CD14-positive monocyte (primary cell): ENCODE measurements around the gene CABP1. TPM values are rescaled to one million over a fixed set of nuclear protein-coding genes. Genes with fewer than 3 reads are reported as not detected.

Experiments used
- DNase-seq, 3 donors: peaks; one replicate each; pipeline ENCODE4 v3.0.0-alpha.2; 2011 to 2022
- H2AFZ ChIP-seq: 2 replicates; pipeline ENCODE4 v1.6.0; 2012; ENCODE audit warnings: mild to moderate bottlenecking, low read depth, low read length, inconsistent platforms; ENCODE audit not compliant: insufficient read depth, poor library complexity, severe bottlenecking
- H3K27ac ChIP-seq, 2 donors: 1 replicate in 1 of 2; 2 replicates in 1 of 2; pipeline ENCODE4 v1.5.1; 2012 to 2013; ENCODE audit warnings: low read length in 2 of 2, control low read depth in 1 of 2, inconsistent platforms in 1 of 2, low read depth in 1 of 2, mild to moderate bottlenecking in 1 of 2
- H3K27me3 ChIP-seq, 2 donors: one replicate each; pipeline versions ENCODE4 v1.6.0 to v1.6.1; 2011 to 2013; ENCODE audit warnings: low read length in 2 of 2; ENCODE audit not compliant: control insufficient read depth in 2 of 2, insufficient read depth in 2 of 2
- H3K36me3 ChIP-seq, 2 donors: replicated peaks in 1 of 2; 1 replicate in 1 of 2; 2 replicates in 1 of 2; pipeline versions ENCODE4 v1.5.1 to v1.6.1; 2012 to 2013; ENCODE audit warnings: low read length in 2 of 2, control low read depth in 1 of 2, inconsistent platforms in 1 of 2, mild to moderate bottlenecking in 1 of 2; ENCODE audit not compliant: insufficient read depth in 2 of 2, control insufficient read depth in 1 of 2
- H3K4me1 ChIP-seq, 2 donors: 1 replicate in 1 of 2; 2 replicates in 1 of 2; pipeline versions ENCODE4 v1.5.1 to v1.6.1; 2012 to 2013; ENCODE audit warnings: low read length in 2 of 2, control low read depth in 1 of 2, inconsistent platforms in 1 of 2, mild to moderate bottlenecking in 1 of 2, moderate library complexity in 1 of 2; ENCODE audit not compliant: insufficient read depth in 2 of 2, control insufficient read depth in 1 of 2
- H3K4me2 ChIP-seq: replicated peaks from 2 replicates; pipeline ENCODE3; 2012; ENCODE audit warnings: low read length, moderate library complexity, mild to moderate bottlenecking; ENCODE audit not compliant: poor library complexity, severe bottlenecking; ENCODE audit errors: extremely low read depth
- H3K4me3 ChIP-seq, 3 experiments: fragments of 200-600 bp in 1 of 3; sonication (generic) in 1 of 3; replicated peaks in 1 of 3; 1 replicate in 2 of 3; 2 replicates in 1 of 3; pipeline ENCODE4 v1.5.1; 2011 to 2013; ENCODE audit warnings: low read length in 3 of 3, mild to moderate bottlenecking in 3 of 3, control low read depth in 2 of 3, low read depth in 2 of 3, inconsistent platforms in 1 of 3, moderate library complexity in 1 of 3
- H3K79me2 ChIP-seq: 2 replicates; pipeline ENCODE4 v1.6.0; 2012; ENCODE audit warnings: mild to moderate bottlenecking, control low read depth, inconsistent platforms, low read length, moderate library complexity; ENCODE audit not compliant: insufficient read depth
- H3K9ac ChIP-seq: 2 replicates; pipeline ENCODE4 v1.6.0; 2017; ENCODE audit warnings: low read length, mild to moderate bottlenecking; ENCODE audit not compliant: insufficient read depth, poor library complexity, severe bottlenecking
- H3K9me3 ChIP-seq, 2 donors: replicated peaks in 1 of 2; 1 replicate in 1 of 2; 2 replicates in 1 of 2; pipeline versions ENCODE4 v1.5.1 to v1.6.1; 2012 to 2013; ENCODE audit warnings: low read length in 2 of 2, control low read depth in 1 of 2; ENCODE audit not compliant: control insufficient read depth in 1 of 2, insufficient read depth in 1 of 2
- H4K20me1 ChIP-seq: 2 replicates; pipeline ENCODE4 v1.6.0; 2012; ENCODE audit warnings: mild to moderate bottlenecking, low read length, control low read depth, moderate library complexity; ENCODE audit not compliant: insufficient read depth
- H3K27ac Mint-ChIP-seq, 7 donors: one replicate each; pipeline ENCODE4 v1.8.0; 2020; ENCODE audit warnings: mild to moderate bottlenecking in 7 of 7, mixed read lengths in 7 of 7, moderate library complexity in 6 of 7, inconsistent platforms in 2 of 7
- H3K27me3 Mint-ChIP-seq, 3 donors: one replicate each; pipeline ENCODE4 v1.8.0; 2021 to 2022; ENCODE audit warnings: low read depth in 3 of 3, mild to moderate bottlenecking in 3 of 3, mixed read lengths in 3 of 3, moderate library complexity in 3 of 3, inconsistent platforms in 1 of 3
- H3K36me3 Mint-ChIP-seq, 2 donors: one replicate each; pipeline ENCODE4 v1.8.0; 2020; ENCODE audit warnings: mixed read lengths in 2 of 2, inconsistent platforms in 1 of 2, mild to moderate bottlenecking in 1 of 2
- H3K4me1 Mint-ChIP-seq: one replicate; pipeline ENCODE4 v1.8.0; 2020; ENCODE audit warnings: mild to moderate bottlenecking, mixed read lengths
- H3K4me3 Mint-ChIP-seq, 2 donors: one replicate each; pipeline ENCODE4 v1.8.0; 2020; ENCODE audit warnings: mild to moderate bottlenecking in 2 of 2, mixed read lengths in 2 of 2, moderate library complexity in 1 of 2
- H3K9me3 Mint-ChIP-seq, 7 donors: one replicate each; pipeline ENCODE4 v1.8.0; 2020 to 2022; ENCODE audit warnings: mixed read lengths in 7 of 7, mild to moderate bottlenecking in 6 of 7, moderate library complexity in 6 of 7, inconsistent platforms in 2 of 7
- WGBS: methylation state at CpG from one replicate; pipeline ENCODE4 v1.1.5; 2013; ENCODE audit warnings: missing lambda C conversion rate; ENCODE audit not compliant: insufficient coverage; 5-methylcytosine and 5-hydroxymethylcytosine counted together
- intact Hi-C, 2 donors: fragments of 100-400 bp; cut with micrococcal nuclease; formaldehyde crosslinking; loops; one replicate each; pipeline versions ENCODE4 v1.15.0 to v1.15.1; 2023
- polyA plus RNA-seq, 3 donors: library from polyadenylated mRNA; depleted of rRNA in 1 of 3; unstranded in 2 of 3; stranded (reverse) in 1 of 3; fragments of 300-500 nt in 2 of 3; fragments of >200 nt in 1 of 3; fragmentation: Illumina TruSeq in 2 of 3; gene quantifications; 1 replicate in 2 of 3; 2 replicates in 1 of 3; pipeline ENCODE4 v1.2.3, GENCODE V29; 2012 to 2021
- TF ChIP-seq, protein P1 (sequence below): fragments of 200-600 bp; IDR thresholded peaks from one replicate; pipeline ENCODE4 v1.8.0; 2022; ENCODE audit warnings: antibody characterized with exemption, mild to moderate bottlenecking

The CABP1 gene
- polyA plus RNA-seq, 3 donors = 0.19 to 0.43 TPM; not detected in 1

DNA sequence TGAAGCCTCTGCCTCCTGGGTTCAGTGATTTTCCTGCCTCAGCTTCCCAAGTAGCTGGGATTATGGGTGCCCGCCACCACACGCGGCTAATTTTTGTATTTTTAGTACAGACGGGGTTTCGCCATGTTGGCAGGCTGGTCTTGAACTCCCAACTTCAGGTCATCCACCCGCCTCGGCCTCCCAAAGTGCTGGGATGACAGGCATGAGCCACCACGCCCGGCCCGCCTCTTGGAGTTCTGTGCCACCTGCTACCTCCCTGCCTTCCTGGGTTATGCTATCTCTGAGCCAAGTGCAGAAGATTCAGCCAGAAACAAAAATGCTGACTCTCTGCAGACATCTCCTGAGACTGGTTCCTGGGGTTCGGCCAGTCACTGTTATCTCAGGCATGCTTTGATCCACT is 13.2 kb downstream of the CABP1 start:
- H3K36me3 Mint-ChIP-seq = peaks cover 0 to 3% of the 10 kb centered on the region in 2 donors
- no peak overlapping the region for H3K4me3 ChIP-seq
- 98% methylated on average over 11 of the region's 11 CpGs for WGBS
- intact Hi-C loops = loop anchor here in 1 of 2 donors (5.0 kb wide), 1 partner anchor 34 kb away; the partner anchor contains the start of gene MLEC
- H3K4me3 Mint-ChIP-seq = no peak overlapping the region
- no peaks in the 10 kb centered on the region for H3K36me3 ChIP-seq
- H3K27ac ChIP-seq = no peak overlapping the region
- H3K4me1 Mint-ChIP-seq = peaks cover 63% of the 10 kb centered on the region
- H2AFZ ChIP-seq = no peak overlapping the region
- H3K9me3 ChIP-seq = no peaks in the 10 kb centered on the region
- TF ChIP-seq, protein P1, sequence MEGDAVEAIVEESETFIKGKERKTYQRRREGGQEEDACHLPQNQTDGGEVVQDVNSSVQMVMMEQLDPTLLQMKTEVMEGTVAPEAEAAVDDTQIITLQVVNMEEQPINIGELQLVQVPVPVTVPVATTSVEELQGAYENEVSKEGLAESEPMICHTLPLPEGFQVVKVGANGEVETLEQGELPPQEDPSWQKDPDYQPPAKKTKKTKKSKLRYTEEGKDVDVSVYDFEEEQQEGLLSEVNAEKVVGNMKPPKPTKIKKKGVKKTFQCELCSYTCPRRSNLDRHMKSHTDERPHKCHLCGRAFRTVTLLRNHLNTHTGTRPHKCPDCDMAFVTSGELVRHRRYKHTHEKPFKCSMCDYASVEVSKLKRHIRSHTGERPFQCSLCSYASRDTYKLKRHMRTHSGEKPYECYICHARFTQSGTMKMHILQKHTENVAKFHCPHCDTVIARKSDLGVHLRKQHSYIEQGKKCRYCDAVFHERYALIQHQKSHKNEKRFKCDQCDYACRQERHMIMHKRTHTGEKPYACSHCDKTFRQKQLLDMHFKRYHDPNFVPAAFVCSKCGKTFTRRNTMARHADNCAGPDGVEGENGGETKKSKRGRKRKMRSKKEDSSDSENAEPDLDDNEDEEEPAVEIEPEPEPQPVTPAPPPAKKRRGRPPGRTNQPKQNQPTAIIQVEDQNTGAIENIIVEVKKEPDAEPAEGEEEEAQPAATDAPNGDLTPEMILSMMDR = no peak
- H3K79me2 ChIP-seq = no peaks in the 10 kb centered on the region
- no peaks in the 10 kb centered on the region for H4K20me1 ChIP-seq
- no peaks in the 10 kb centered on the region for H3K27me3 ChIP-seq
- H3K27me3 Mint-ChIP-seq = peaks cover 3 to 18% (median 5%) of the 10 kb centered on the region in 3 donors
- no peak for DNase-seq
- no peak overlapping the region for H3K9ac ChIP-seq
- H3K4me1 ChIP-seq = peaks cover 54 to 64% of the 10 kb centered on the region in 2 donors
- H3K9me3 Mint-ChIP-seq = no peaks in the 10 kb centered on the region
- peak overlapping the region; percentile 12 to 82 (median 64) for H3K27ac Mint-ChIP-seq
- H3K4me2 ChIP-seq = no peak overlapping the region

DNA sequence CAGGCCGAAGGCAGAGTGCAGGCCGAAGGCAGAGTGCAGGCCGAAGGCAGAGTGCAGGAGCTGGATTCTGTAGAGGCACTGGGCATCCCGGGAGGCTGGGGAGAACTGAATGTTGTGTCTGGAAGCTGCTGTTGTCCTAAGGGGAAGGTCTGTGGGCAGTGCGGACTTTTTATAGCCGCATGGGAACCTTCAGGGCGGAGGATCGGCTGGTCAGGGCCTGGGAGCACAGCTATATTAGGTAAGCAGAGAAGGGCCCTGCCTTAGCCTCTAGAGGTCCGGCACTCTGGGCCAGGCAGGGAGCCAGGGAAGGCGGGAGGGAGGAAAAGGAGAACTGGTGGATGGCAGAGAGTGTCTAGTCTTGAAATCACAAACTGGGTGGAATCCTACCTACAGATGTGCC is 14.2 kb downstream of the CABP1 start:
- peaks cover 62% of the 10 kb centered on the region for H3K4me1 Mint-ChIP-seq
- no peak overlapping the region for H3K4me2 ChIP-seq
- no peaks in the 10 kb centered on the region for H3K79me2 ChIP-seq
- H3K36me3 Mint-ChIP-seq = peaks cover 0 to 2% of the 10 kb centered on the region in 2 donors
- no peak overlapping the region for H3K9ac ChIP-seq
- H3K36me3 ChIP-seq = no peaks in the 10 kb centered on the region
- no peaks in the 10 kb centered on the region for H4K20me1 ChIP-seq
- no peaks in the 10 kb centered on the region for H3K27me3 ChIP-seq
- H3K9me3 ChIP-seq = no peaks in the 10 kb centered on the region
- H3K4me3 Mint-ChIP-seq = no peak overlapping the region
- peaks cover 55 to 65% of the 10 kb centered on the region in 2 donors for H3K4me1 ChIP-seq
- peak overlapping the region in 1 of 2 donors; percentile 14 for H3K27ac ChIP-seq
- TF ChIP-seq, protein P1 = no peak
- peak overlapping the region in 2 of 7 donors; percentile 37 to 38 for H3K27ac Mint-ChIP-seq
- H3K27me3 Mint-ChIP-seq = peaks cover 3 to 10% (median 5%) of the 10 kb centered on the region in 3 donors
- H2AFZ ChIP-seq = no peak overlapping the region
- WGBS = 90% methylated on average over 8 of the region's 10 CpGs
- no peak overlapping the region for H3K4me3 ChIP-seq
- H3K9me3 Mint-ChIP-seq = no peaks in the 10 kb centered on the region
- intact Hi-C loops = loop anchor here in 1 of 2 donors (5.0 kb wide), 1 partner anchor 33 kb away; the partner anchor contains the start of gene MLEC
- no peak for DNase-seq
